Glutamatergic neuron (in vitro differentiated cells): ENCODE measurements around the gene AUTS2. TPM values are rescaled to one million over a fixed set of nuclear protein-coding genes. Genes with fewer than 3 reads are reported as not detected.

ENCODE experiments used
- DNase-seq: peaks from one replicate; pipeline ENCODE4 v3.0.0; 2022
- H3K27ac Mint-ChIP-seq: one replicate; pipeline ENCODE4 v1.8.0; 2020; ENCODE audit warnings: mild to moderate bottlenecking, mixed read lengths, inconsistent platforms; ENCODE audit not compliant: unreplicated experiment
- H3K27me3 Mint-ChIP-seq: one replicate; pipeline ENCODE4 v1.8.0; 2020; ENCODE audit warnings: mild to moderate bottlenecking, moderate library complexity, mixed read lengths, inconsistent platforms; ENCODE audit not compliant: unreplicated experiment
- H3K36me3 Mint-ChIP-seq: one replicate; pipeline ENCODE4 v1.8.0; 2020; ENCODE audit warnings: mild to moderate bottlenecking, mixed read lengths, inconsistent platforms; ENCODE audit not compliant: unreplicated experiment
- H3K4me1 Mint-ChIP-seq: one replicate; pipeline ENCODE4 v1.8.0; 2020; ENCODE audit warnings: mild to moderate bottlenecking, low read depth, mixed read lengths, inconsistent platforms; ENCODE audit not compliant: unreplicated experiment
- H3K4me3 Mint-ChIP-seq: one replicate; pipeline ENCODE4 v1.8.0; 2020; ENCODE audit warnings: mild to moderate bottlenecking, mixed read lengths, inconsistent platforms; ENCODE audit not compliant: unreplicated experiment
- H3K9me3 Mint-ChIP-seq: one replicate; pipeline ENCODE4 v1.8.0; 2020; ENCODE audit warnings: mild to moderate bottlenecking, moderate library complexity, mixed read lengths, inconsistent platforms; ENCODE audit not compliant: unreplicated experiment
- CTCF ChIP-seq: fragments of 200-600 bp; sonication (generic); IDR thresholded peaks from one replicate; pipeline ENCODE4 v1.5.0; 2021; ENCODE audit not compliant: partially characterized antibody, unreplicated experiment
- total RNA-seq: library from RNA; stranded (reverse); fragmentation: NEBNext Ultra II Directional; extraction: Animal tissue kit (Norgen Biotek cat#: 25700); gene quantifications from one replicate; pipeline ENCODE4 v1.2.1, GENCODE V29; 2021; ENCODE audit not compliant: unreplicated experiment

The AUTS2 gene
- total RNA-seq, 1 donor from 2014 or later: 300 TPM

GRCh38 chr7:70036695-70037094 lies 438.4 kb downstream of the AUTS2 start:
- H3K9me3 Mint-ChIP-seq: peaks cover 9% of the 10 kb centered on the region
- H3K27me3 Mint-ChIP-seq: peaks cover 2% of the 10 kb centered on the region
- H3K4me1 Mint-ChIP-seq: peaks cover 34% of the 10 kb centered on the region
- no peak overlapping the region for H3K27ac Mint-ChIP-seq
- no peak for DNase-seq
- no peak overlapping the region for H3K4me3 Mint-ChIP-seq
- no peaks in the 10 kb centered on the region for H3K36me3 Mint-ChIP-seq
- no peak for TF ChIP-seq CTCF

GRCh38 chr7:70037171-70037933 lies 439.1 kb downstream of the AUTS2 start:
- H3K4me1 Mint-ChIP-seq: peaks cover 32% of the 10 kb centered on the region
- H3K4me3 Mint-ChIP-seq: no peak overlapping the region
- no peak for TF ChIP-seq CTCF
- no peaks in the 10 kb centered on the region for H3K36me3 Mint-ChIP-seq
- no peak for DNase-seq
- H3K27me3 Mint-ChIP-seq: peaks cover 2% of the 10 kb centered on the region
- H3K27ac Mint-ChIP-seq: no peak overlapping the region
- peaks cover 9% of the 10 kb centered on the region for H3K9me3 Mint-ChIP-seq

GRCh38 chr7:70040051-70040450 lies 441.8 kb downstream of the AUTS2 start:
- peaks cover 7% of the 10 kb centered on the region for H3K9me3 Mint-ChIP-seq
- no peak overlapping the region for H3K27ac Mint-ChIP-seq
- no peak for DNase-seq
- no peak overlapping the region for H3K4me3 Mint-ChIP-seq
- H3K36me3 Mint-ChIP-seq: no peaks in the 10 kb centered on the region
- TF ChIP-seq CTCF: no peak
- peaks cover 2% of the 10 kb centered on the region for H3K27me3 Mint-ChIP-seq
- peaks cover 24% of the 10 kb centered on the region for H3K4me1 Mint-ChIP-seq

- H3K4me3 Mint-ChIP-seq: no peak overlapping the region
- no peak for DNase-seq
- H3K9me3 Mint-ChIP-seq: peaks cover 7% of the 10 kb centered on the region
- no peak for TF ChIP-seq CTCF
- H3K27ac Mint-ChIP-seq: no peak overlapping the region
- H3K27me3 Mint-ChIP-seq: peaks cover 2% of the 10 kb centered on the region
- H3K36me3 Mint-ChIP-seq: no peaks in the 10 kb centered on the region
- peaks cover 20% of the 10 kb centered on the region for H3K4me1 Mint-ChIP-seq
These were observed 442.9 kb downstream of the AUTS2 start for GRCh38 chr7:70040970-70041766.

GRCh38 chr7:70042533-70042932 lies 444.3 kb downstream of the AUTS2 start:
- H3K36me3 Mint-ChIP-seq: no peaks in the 10 kb centered on the region
- H3K4me3 Mint-ChIP-seq: no peak overlapping the region
- no peak for TF ChIP-seq CTCF
- H3K27me3 Mint-ChIP-seq: peaks cover 2% of the 10 kb centered on the region
- H3K9me3 Mint-ChIP-seq: peaks cover 7% of the 10 kb centered on the region
- no peak overlapping the region for H3K27ac Mint-ChIP-seq
- DNase-seq: no peak
- H3K4me1 Mint-ChIP-seq: peaks cover 16% of the 10 kb centered on the region
